ENCODE results near the gene STK24. TPM values are rescaled to one million over a fixed set of nuclear protein-coding genes. Genes with fewer than 3 reads are reported as not detected.

STK24 gene
- total RNA-seq, 1 donor from 2014 or later = 121 TPM

GRCh38 chr13:98396071-98396710, 180.7 kb downstream of the STK24 start:
- Mint-ChIP-seq H3K36me3 (peaks cover 42% of the 10 kb centered on the region), H3K9me3 (no peaks in the 10 kb centered on the region), H3K27ac (peak overlapping the region; percentile 42), H3K4me3 (no peak overlapping the region), H3K4me1 (ENCODE audit: unreplicated experiment) (peaks cover 22% of the 10 kb centered on the region), H3K27me3 (no peaks in the 10 kb centered on the region)
- no peak for DNase-seq (ENCODE audit: extremely low spot score, unreplicated experiment)
- no peak for TF ChIP-seq CTCF (conservative IDR thresholded peaks at IDR 0.05)

Other genes with a start within 250 kb of the STK24 start
- gene SLC15A1, start 175.6 kb upstream of the STK24 start, total RNA-seq (ENCODE audit: low replicate concordance) = 3.2 and 10.9 TPM in 2 replicates